GM19240 (cell line): ENCODE results near the gene BCL11B.

Experiments
- DNase-seq: peaks from one replicate; pipeline ENCODE4 v3.0.0; 2011; ENCODE audit warnings: low spot score; ENCODE audit not compliant: insufficient read length

The BCL11B gene

GRCh38 chr14:99168330-99168729 is 103.7 kb downstream of the BCL11B start:
- no peak for DNase-seq

GRCh38 chr14:99166506-99166905 is 105.5 kb downstream of the BCL11B start:
- no peak for DNase-seq

GRCh38 chr14:99164712-99165111 is 107.3 kb downstream of the BCL11B start:
- DNase-seq, result no peak

GRCh38 chr14:99163446-99163845 is 108.6 kb downstream of the BCL11B start:
- no peak for DNase-seq

- DNase-seq, result no peak
Measured at GRCh38 chr14:99159341-99160340, 112.4 kb downstream of the BCL11B start.

GRCh38 chr14:99158646-99159165 is 113.3 kb downstream of the BCL11B start:
- DNase-seq, result no peak

- DNase-seq, result no peak
Measured at GRCh38 chr14:99158150-99158549, 113.8 kb downstream of the BCL11B start.

GRCh38 chr14:99157676-99158075 is 114.3 kb downstream of the BCL11B start:
- no peak for DNase-seq

GRCh38 chr14:99157246-99157645 is 114.8 kb downstream of the BCL11B start:
- DNase-seq, result no peak

- DNase-seq, result no peak
Measured at GRCh38 chr14:99156814-99157213, 115.2 kb downstream of the BCL11B start.

- DNase-seq, result no peak
Measured at GRCh38 chr14:99156090-99156425, 115.9 kb downstream of the BCL11B start.

- no peak for DNase-seq
Measured at GRCh38 chr14:99155173-99156089, 116.6 kb downstream of the BCL11B start.

- no peak for DNase-seq
Measured at GRCh38 chr14:99150236-99150635, 121.8 kb downstream of the BCL11B start.

- no peak for DNase-seq
Measured at GRCh38 chr14:99148861-99149610, 123.0 kb downstream of the BCL11B start.

GRCh38 chr14:99148131-99148530 is 123.9 kb downstream of the BCL11B start:
- DNase-seq, result no peak

- no peak for DNase-seq
Measured at GRCh38 chr14:99147366-99147740, 124.6 kb downstream of the BCL11B start.

GRCh38 chr14:99146616-99147365 is 125.2 kb downstream of the BCL11B start:
- no peak for DNase-seq

- DNase-seq, result no peak
Measured at GRCh38 chr14:99145307-99145706, 126.7 kb downstream of the BCL11B start.

- no peak for DNase-seq
Measured at GRCh38 chr14:99143793-99144192, 128.2 kb downstream of the BCL11B start.

GRCh38 chr14:99143126-99143525 is 128.9 kb downstream of the BCL11B start:
- DNase-seq, result no peak
